NOMO-1 treated with dmso at 0.1 percent for 144 hours (cell line): Measurements from ENCODE around the gene SYT2.

Source experiments
- DNase-seq: peaks from one replicate; lab custom pipeline; 2025; ENCODE audit not compliant: unreplicated experiment; lab: John Stamatoyannopoulos, UW

The SYT2 gene

GRCh38 chr1:202679406-202680177 lies 30.7 kb downstream of the SYT2 start:
- DNase-seq, result no peak

GRCh38 chr1:202677433-202677832 lies 32.8 kb downstream of the SYT2 start:
- no peak for DNase-seq

GRCh38 chr1:202673531-202673930 lies 36.7 kb downstream of the SYT2 start:
- no peak for DNase-seq

GRCh38 chr1:202671399-202671798 lies 38.9 kb downstream of the SYT2 start:
- DNase-seq, result no peak

- DNase-seq, result no peak
These were observed 44.8 kb downstream of the SYT2 start for GRCh38 chr1:202665417-202665816.

- DNase-seq, result no peak
These were observed 46.2 kb downstream of the SYT2 start for GRCh38 chr1:202664083-202664482.

- DNase-seq, result no peak
These were observed 47.1 kb downstream of the SYT2 start for GRCh38 chr1:202663131-202663530.

GRCh38 chr1:202662081-202662480 lies 48.2 kb downstream of the SYT2 start:
- DNase-seq, result no peak

- no peak for DNase-seq
These were observed 49.0 kb downstream of the SYT2 start for GRCh38 chr1:202661136-202661845.

- DNase-seq, result no peak
These were observed 50.3 kb downstream of the SYT2 start for GRCh38 chr1:202659974-202660373.

- no peak for DNase-seq
These were observed 50.7 kb downstream of the SYT2 start for GRCh38 chr1:202659541-202659940.

GRCh38 chr1:202658769-202659168 lies 51.5 kb downstream of the SYT2 start:
- no peak for DNase-seq

- DNase-seq, result no peak
These were observed 51.9 kb downstream of the SYT2 start for GRCh38 chr1:202658251-202658759.

GRCh38 chr1:202656951-202657646 lies 53.2 kb downstream of the SYT2 start:
- no peak for DNase-seq

- DNase-seq, result no peak
These were observed 54.2 kb downstream of the SYT2 start for GRCh38 chr1:202656057-202656456.

GRCh38 chr1:202654079-202654478 lies 56.2 kb downstream of the SYT2 start:
- DNase-seq, result no peak

- no peak for DNase-seq
These were observed 60.5 kb downstream of the SYT2 start for GRCh38 chr1:202649553-202650392.

- no peak for DNase-seq
These were observed 61.5 kb downstream of the SYT2 start for GRCh38 chr1:202648605-202649226.

GRCh38 chr1:202645097-202645476 lies 65.2 kb downstream of the SYT2 start:
- DNase-seq, result no peak
